ENCODE results near the gene E2F8. TPM values are rescaled to one million over a fixed set of nuclear protein-coding genes. Genes with fewer than 3 reads are reported as not detected.

The E2F8 gene
- total and polyA plus RNA-seq, 2 donors (not counting 3 experiments of a cell fraction or from before 2014, with no cell fraction given) = 6.5 to 19.1 TPM

DNA sequence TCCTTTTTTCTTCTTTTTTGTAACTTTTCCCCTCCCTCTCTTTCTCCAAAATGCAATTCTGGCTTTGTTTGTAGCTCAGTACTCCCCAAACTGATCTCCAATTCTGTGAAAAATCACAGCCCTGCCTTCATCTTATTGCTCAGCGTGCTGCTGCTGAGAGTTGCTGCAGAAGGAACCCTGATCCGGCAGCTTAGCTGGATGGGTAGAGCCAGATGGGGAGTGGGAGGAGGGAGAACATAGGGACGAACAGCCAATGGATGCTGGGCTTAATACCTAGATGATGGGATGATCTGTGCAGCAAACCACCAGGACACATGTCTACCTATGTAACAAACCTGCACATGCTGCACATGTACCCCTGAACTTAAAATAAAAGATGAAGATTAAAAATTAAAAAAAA is 47.5 kb upstream of the E2F8 start:
- Histone ChIP-seq H3K4me1 (ENCODE audit: control insufficient read depth, extremely low read depth, insufficient read depth, low read length) (no peaks in the 10 kb centered on the region), H3K27me3 (ENCODE audit: control insufficient read depth in 2 of 2, insufficient read depth in 2 of 2, low read length in 2 of 2) (peaks cover 11 to 14% of the 10 kb centered on the region in 2 experiments), H3K27ac (ENCODE audit: insufficient read depth, low read depth, low read length) (no peak overlapping the region), H3K9me1 (replicated peaks; ENCODE audit: control insufficient read depth, extremely low read depth, insufficient read depth, low read length) (no peaks in the 10 kb centered on the region), H4K20me1 (replicated peaks; ENCODE audit: control insufficient read depth, extremely low read depth, insufficient read depth, low read length) (no peaks in the 10 kb centered on the region), H3K79me2 (ENCODE audit: control insufficient read depth, insufficient read depth, low read length) (no peaks in the 10 kb centered on the region), H3K36me3 (ENCODE audit: control insufficient read depth in 2 of 2, extremely low read depth in 1 of 2, insufficient read depth in 2 of 2, low read length in 2 of 2) (no peaks in the 10 kb centered on the region), H3K9ac (replicated peaks; ENCODE audit: extremely low read depth, insufficient read depth, low read length) (no peak overlapping the region), H3K4me2 (ENCODE audit: insufficient read depth, low read length) (no peak overlapping the region), H3K9me3 (replicated peaks; ENCODE audit: control insufficient read depth, insufficient read depth, low read length) (no peaks in the 10 kb centered on the region), H2AFZ (ENCODE audit: low read depth, low read length) (no peak overlapping the region), H3K4me3 (replicated peaks in 1 of 3; ENCODE audit: insufficient read depth in 1 of 3, low read depth in 1 of 3, low read length in 3 of 3) (no peak overlapping the region)
- dilution Hi-C loops (cut with MboI; ENCODE audit: extremely low pct_ligation_motif_present, low sequenced_read_pairs) (no loop called here), intact Hi-C loops (cut with micrococcal nuclease) (no loop called here)
- BruUV-seq (replicated peaks) = no TSS peak
- TF ChIP-seq POLR2A (IDR thresholded peaks at IDR 0.05; ENCODE audit: low read depth, low read length) (no peak), GATA2 (IDR thresholded peaks at IDR 0.05; ENCODE audit: insufficient read depth, insufficient read length, low read depth, low read length) (no peak), MYC (IDR thresholded peaks at IDR 0.05; ENCODE audit: low read depth, low read length) (no peak), POLR2AphosphoS5 (IDR thresholded peaks at IDR 0.05; ENCODE audit: insufficient read depth, low read depth, low read length) (no peak), EZH2 (IDR thresholded peaks at IDR 0.05; ENCODE audit: borderline replicate concordance, low read depth, low read length, severe bottlenecking) (no peak), FOS (IDR thresholded peaks at IDR 0.05; ENCODE audit: borderline replicate concordance, insufficient read depth, low read length) (no peak), MAX (IDR thresholded peaks at IDR 0.05; ENCODE audit: insufficient read depth, insufficient read length) (no peak), JUN (IDR thresholded peaks at IDR 0.05; ENCODE audit: borderline replicate concordance, insufficient read depth, insufficient read length, low read depth) (no peak)
- TF ChIP-seq, protein P1, sequence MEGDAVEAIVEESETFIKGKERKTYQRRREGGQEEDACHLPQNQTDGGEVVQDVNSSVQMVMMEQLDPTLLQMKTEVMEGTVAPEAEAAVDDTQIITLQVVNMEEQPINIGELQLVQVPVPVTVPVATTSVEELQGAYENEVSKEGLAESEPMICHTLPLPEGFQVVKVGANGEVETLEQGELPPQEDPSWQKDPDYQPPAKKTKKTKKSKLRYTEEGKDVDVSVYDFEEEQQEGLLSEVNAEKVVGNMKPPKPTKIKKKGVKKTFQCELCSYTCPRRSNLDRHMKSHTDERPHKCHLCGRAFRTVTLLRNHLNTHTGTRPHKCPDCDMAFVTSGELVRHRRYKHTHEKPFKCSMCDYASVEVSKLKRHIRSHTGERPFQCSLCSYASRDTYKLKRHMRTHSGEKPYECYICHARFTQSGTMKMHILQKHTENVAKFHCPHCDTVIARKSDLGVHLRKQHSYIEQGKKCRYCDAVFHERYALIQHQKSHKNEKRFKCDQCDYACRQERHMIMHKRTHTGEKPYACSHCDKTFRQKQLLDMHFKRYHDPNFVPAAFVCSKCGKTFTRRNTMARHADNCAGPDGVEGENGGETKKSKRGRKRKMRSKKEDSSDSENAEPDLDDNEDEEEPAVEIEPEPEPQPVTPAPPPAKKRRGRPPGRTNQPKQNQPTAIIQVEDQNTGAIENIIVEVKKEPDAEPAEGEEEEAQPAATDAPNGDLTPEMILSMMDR (IDR thresholded peaks at IDR 0.05; ENCODE audit: extremely low read depth in 1 of 2, insufficient read depth in 1 of 2, low read depth in 1 of 2, low read length in 2 of 2) = no peak
- CTCF ChIA-PET = interaction anchor here (1.7 kb wide), 1 partner anchor 38 kb away, joined by 4 read pairs; no protein-coding TSS in a partner anchor
- no peak for DNase-seq (ENCODE audit: low read depth, low spot score)
- FAIRE-seq = no peak
- POLR2A ChIA-PET = no interaction called here

Data from endothelial cell of umbilical vein (primary cell).